ENCODE data around the gene PGA4. TPM values are rescaled to one million over a fixed set of nuclear protein-coding genes. Genes with fewer than 3 reads are reported as not detected.

The PGA4 gene
- polyA plus RNA-seq, 1 of the 3 experiments (the other 2 are of a cell fraction): not detected

GRCh38 chr11:61264795-61265194 is 42.6 kb downstream of the PGA4 start:
- ChIA-PET POLR2A (no interaction called here), CTCF (interaction anchor here (2.6 kb wide), 1 partner anchor 10 kb away, joined by 12 read pairs; no protein-coding TSS in a partner anchor)
- WGBS (ENCODE audit: low lambda C conversion rate): 80% methylated on average over 3 of the region's 14 CpGs
- Histone ChIP-seq H3K4me1 (ENCODE audit: control insufficient read depth in 1 of 2, insufficient read depth in 2 of 2, low read depth in 1 of 2, low read length in 1 of 2) (no peaks in the 10 kb centered on the region), H3K9ac (no peak overlapping the region), H2AFZ (ENCODE audit: low read depth) (no peak overlapping the region), H3K9me2 (no peaks in the 10 kb centered on the region), H3K4me3 (ENCODE audit: low read depth in 2 of 2, low read length in 1 of 2) (no peak overlapping the region), H3K27me3 (ENCODE audit: insufficient read depth) (no peaks in the 10 kb centered on the region), H3K9me3 (no peaks in the 10 kb centered on the region), H3K4me2 (no peak overlapping the region), H4K20me1 (ENCODE audit: insufficient read depth) (no peaks in the 10 kb centered on the region), H3F3A (replicated peaks; ENCODE audit: insufficient read depth) (no peaks in the 10 kb centered on the region), H3K36me3 (replicated peaks in 1 of 2; ENCODE audit: control insufficient read depth in 1 of 2, insufficient read depth in 2 of 2, low read length in 1 of 2) (no peaks in the 10 kb centered on the region), H3K27ac (ENCODE audit: low read depth in 2 of 2, low read length in 1 of 2) (no peak overlapping the region), H3K79me2 (ENCODE audit: insufficient read depth) (no peaks in the 10 kb centered on the region)
- TF ChIP-seq USF1 (IDR thresholded peaks at IDR 0.05; ENCODE audit: borderline replicate concordance, low read depth) (no peak), TEAD4 (IDR thresholded peaks at IDR 0.05; ENCODE audit: borderline replicate concordance, insufficient read depth) (no peak), SIN3A (IDR thresholded peaks at IDR 0.05; ENCODE audit: borderline replicate concordance, low read depth, low read length) (no peak), ZBTB33 (IDR thresholded peaks at IDR 0.05; ENCODE audit: borderline replicate concordance, low read depth) (no peak), MAX (IDR thresholded peaks at IDR 0.05; ENCODE audit: low read depth) (no peak), SMC3 (IDR thresholded peaks at IDR 0.05; ENCODE audit: low read depth, low read length) (no peak), FOSL2 (IDR thresholded peaks at IDR 0.05; ENCODE audit: borderline replicate concordance, low read depth) (no peak), MXI1 (IDR thresholded peaks at IDR 0.05; ENCODE audit: low read depth, low read length) (no peak), TCF12 (IDR thresholded peaks at IDR 0.05) (no peak), FOXM1 (IDR thresholded peaks at IDR 0.05; ENCODE audit: low read depth) (no peak), TAF1 (IDR thresholded peaks at IDR 0.05; ENCODE audit: borderline replicate concordance, low read depth, low read length) (no peak), FOXJ3 (CRISPR knock-in tag; IDR thresholded peaks at IDR 0.05) (no peak)
- TF ChIP-seq, protein P1, sequence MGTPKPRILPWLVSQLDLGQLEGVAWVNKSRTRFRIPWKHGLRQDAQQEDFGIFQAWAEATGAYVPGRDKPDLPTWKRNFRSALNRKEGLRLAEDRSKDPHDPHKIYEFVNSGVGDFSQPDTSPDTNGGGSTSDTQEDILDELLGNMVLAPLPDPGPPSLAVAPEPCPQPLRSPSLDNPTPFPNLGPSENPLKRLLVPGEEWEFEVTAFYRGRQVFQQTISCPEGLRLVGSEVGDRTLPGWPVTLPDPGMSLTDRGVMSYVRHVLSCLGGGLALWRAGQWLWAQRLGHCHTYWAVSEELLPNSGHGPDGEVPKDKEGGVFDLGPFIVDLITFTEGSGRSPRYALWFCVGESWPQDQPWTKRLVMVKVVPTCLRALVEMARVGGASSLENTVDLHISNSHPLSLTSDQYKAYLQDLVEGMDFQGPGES (IDR thresholded peaks at IDR 0.05; ENCODE audit: low read depth, low read length): no peak
- no peak for DNase-seq

DNA sequence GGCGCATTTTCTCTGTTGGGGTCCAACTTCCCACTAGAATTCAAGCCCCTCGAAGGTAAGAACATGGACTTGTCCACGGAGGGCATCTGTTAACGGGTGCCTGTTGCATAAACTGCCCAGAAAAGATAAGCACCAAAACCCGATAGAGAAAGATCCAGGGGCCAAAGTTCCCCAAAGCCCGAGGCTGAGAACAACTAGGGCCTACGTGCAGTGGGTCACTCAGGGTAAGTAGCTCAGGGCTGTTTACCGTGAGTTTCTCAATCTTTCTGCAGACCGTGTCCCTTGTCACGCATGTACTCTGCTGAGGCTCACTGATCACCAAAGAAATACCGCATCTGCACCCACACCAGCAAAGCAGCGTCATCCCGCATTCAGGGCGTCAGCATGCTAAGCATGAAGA is 43.2 kb downstream of the PGA4 start:
- Histone ChIP-seq H3K4me2 (no peak overlapping the region), H3K9me3 (no peaks in the 10 kb centered on the region), H3K36me3 (replicated peaks in 1 of 2; ENCODE audit: control insufficient read depth in 1 of 2, insufficient read depth in 2 of 2, low read length in 1 of 2) (no peaks in the 10 kb centered on the region), H3K9me2 (no peaks in the 10 kb centered on the region), H3K27me3 (ENCODE audit: insufficient read depth) (no peaks in the 10 kb centered on the region), H4K20me1 (ENCODE audit: insufficient read depth) (no peaks in the 10 kb centered on the region), H3K79me2 (ENCODE audit: insufficient read depth) (no peaks in the 10 kb centered on the region), H3K9ac (no peak overlapping the region), H3K4me1 (ENCODE audit: control insufficient read depth in 1 of 2, insufficient read depth in 2 of 2, low read depth in 1 of 2, low read length in 1 of 2) (no peaks in the 10 kb centered on the region), H3K4me3 (ENCODE audit: low read depth in 2 of 2, low read length in 1 of 2) (no peak overlapping the region), H3F3A (replicated peaks; ENCODE audit: insufficient read depth) (no peaks in the 10 kb centered on the region), H3K27ac (ENCODE audit: low read depth in 2 of 2, low read length in 1 of 2) (no peak overlapping the region), H2AFZ (ENCODE audit: low read depth) (no peak overlapping the region)
- 73% methylated on average over 12 of the region's 14 CpGs for WGBS (ENCODE audit: low lambda C conversion rate)
- ChIA-PET POLR2A (no interaction called here), CTCF (interaction anchor here (2.6 kb wide), 1 partner anchor 11 kb away, joined by 12 read pairs; no protein-coding TSS in a partner anchor)
- no peak for DNase-seq
- TF ChIP-seq GABPA (IDR thresholded peaks at IDR 0.05; ENCODE audit: low read depth): no peak
- no peak for TF ChIP-seq USF1 (IDR thresholded peaks at IDR 0.05; ENCODE audit: borderline replicate concordance, low read depth)
- TF ChIP-seq, protein P2, sequence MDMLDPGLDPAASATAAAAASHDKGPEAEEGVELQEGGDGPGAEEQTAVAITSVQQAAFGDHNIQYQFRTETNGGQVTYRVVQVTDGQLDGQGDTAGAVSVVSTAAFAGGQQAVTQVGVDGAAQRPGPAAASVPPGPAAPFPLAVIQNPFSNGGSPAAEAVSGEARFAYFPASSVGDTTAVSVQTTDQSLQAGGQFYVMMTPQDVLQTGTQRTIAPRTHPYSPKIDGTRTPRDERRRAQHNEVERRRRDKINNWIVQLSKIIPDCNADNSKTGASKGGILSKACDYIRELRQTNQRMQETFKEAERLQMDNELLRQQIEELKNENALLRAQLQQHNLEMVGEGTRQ (IDR thresholded peaks at IDR 0.05; ENCODE audit: borderline replicate concordance, low read depth, low read length): no peak
- TF ChIP-seq SMC3 (IDR thresholded peaks at IDR 0.05; ENCODE audit: low read depth, low read length): no peak
- TF ChIP-seq PBX3 (IDR thresholded peaks at IDR 0.05): no peak
- TF ChIP-seq, protein P1 (IDR thresholded peaks at IDR 0.05; ENCODE audit: low read depth, low read length): no peak
- no peak for TF ChIP-seq EP300 (IDR thresholded peaks at IDR 0.05; ENCODE audit: borderline replicate concordance in 1 of 2, low read depth in 1 of 2, low read length in 1 of 2)
- no peak for TF ChIP-seq NRF1 (IDR thresholded peaks at IDR 0.05; ENCODE audit: low read depth, low read length)
- TF ChIP-seq RAD21 (IDR thresholded peaks at IDR 0.05; ENCODE audit: low read length): no peak
- TF ChIP-seq JUND (IDR thresholded peaks at IDR 0.05): no peak
- no peak for TF ChIP-seq TCF12 (IDR thresholded peaks at IDR 0.05)
